Loucy (cell line): Measurements from ENCODE around the gene PARVB.

Source experiments
- H2AFZ ChIP-seq: fragments of 200-600 bp; sonication (generic); 2 replicates; pipeline ENCODE4 v1.6.0; 2016; ENCODE audit warnings: antibody characterized with exemption, mild to moderate bottlenecking, low read length, moderate library complexity
- H3F3A ChIP-seq: fragments of 200-600 bp; 2 replicates; pipeline ENCODE4 v1.6.0; 2016; ENCODE audit warnings: antibody characterized with exemption, low read depth, mild to moderate bottlenecking
- H3K27me3 ChIP-seq: fragments of 200-600 bp; sonication (generic); 2 replicates; pipeline ENCODE4 v1.6.1; 2014; ENCODE audit warnings: low read length, mild to moderate bottlenecking; ENCODE audit not compliant: insufficient read depth, poor library complexity, severe bottlenecking
- H3K36me3 ChIP-seq: fragments of 200-600 bp; sonication (generic); 2 replicates; pipeline ENCODE4 v1.6.1; 2016; ENCODE audit warnings: low read length; ENCODE audit not compliant: insufficient read depth
- H3K4me1 ChIP-seq: fragments of 200-600 bp; sonication (generic); 2 replicates; pipeline ENCODE4 v1.5.1; 2014; ENCODE audit warnings: low read length, mild to moderate bottlenecking; ENCODE audit not compliant: insufficient read depth, poor library complexity, severe bottlenecking
- H3K4me2 ChIP-seq: fragments of 200-600 bp; sonication (generic); 2 replicates; pipeline ENCODE4 v1.6.0; 2014; ENCODE audit warnings: antibody characterized with exemption, low read length, low read depth, mild to moderate bottlenecking; ENCODE audit not compliant: poor library complexity, severe bottlenecking
- H3K4me3 ChIP-seq: fragments of 200-600 bp; sonication (generic); 2 replicates; pipeline ENCODE4 v1.5.1; 2014; ENCODE audit warnings: low read length, mild to moderate bottlenecking, mixed read lengths; ENCODE audit not compliant: poor library complexity, severe bottlenecking
- H3K79me2 ChIP-seq: fragments of 200-600 bp; sonication (generic); 2 replicates; pipeline ENCODE4 v1.6.1; 2014; ENCODE audit warnings: low read length; ENCODE audit not compliant: insufficient read depth
- H3K9ac ChIP-seq: fragments of 200-600 bp; sonication (generic); 2 replicates; pipeline ENCODE4 v1.6.0; 2014; ENCODE audit warnings: mild to moderate bottlenecking, low read depth, low read length, moderate library complexity; ENCODE audit not compliant: poor library complexity, severe bottlenecking
- H3K9me2 ChIP-seq: fragments of 200-600 bp; sonication (generic); replicated peaks from 2 replicates; pipeline ENCODE4 v1.6.1; 2016; ENCODE audit warnings: low read depth, low read length, mixed read lengths
- H3K9me3 ChIP-seq: fragments of 200-600 bp; sonication (generic); 2 replicates; pipeline ENCODE4 v1.6.1; 2014; ENCODE audit warnings: mild to moderate bottlenecking, antibody characterized with exemption, low read length, low read depth; ENCODE audit not compliant: insufficient read depth
- H4K20me1 ChIP-seq: fragments of 200-600 bp; sonication (generic); 2 replicates; pipeline ENCODE4 v1.6.0; 2014; ENCODE audit warnings: antibody characterized with exemption, low read length, mild to moderate bottlenecking; ENCODE audit not compliant: insufficient read depth, poor library complexity, severe bottlenecking
- CTCF ChIP-seq: fragments of 200-600 bp; sonication (generic); conservative IDR thresholded peaks from 2 replicates; pipeline ENCODE4 v1.5.1; 2014; ENCODE audit warnings: mild to moderate bottlenecking, antibody characterized with exemption, low read length
- EZH2phosphoT487 ChIP-seq: fragments of 200-600 bp; IDR thresholded peaks from 2 replicates; pipeline ENCODE4 v1.6.1; 2018; ENCODE audit warnings: antibody characterized with exemption, mild to moderate bottlenecking, moderate library complexity, borderline replicate concordance

PARVB gene

GRCh38 chr22:44087089-44087430, 63.0 kb downstream of the PARVB start:
- Histone ChIP-seq H3K36me3 (no peaks in the 10 kb centered on the region), H3K4me2 (no peak overlapping the region), H2AFZ (no peak overlapping the region), H3K9me2 (no peaks in the 10 kb centered on the region), H3K79me2 (no peaks in the 10 kb centered on the region), H3K4me1 (no peaks in the 10 kb centered on the region), H3K4me3 (no peak overlapping the region), H3K9ac (no peak overlapping the region), H4K20me1 (no peaks in the 10 kb centered on the region), H3F3A (no peaks in the 10 kb centered on the region), H3K9me3 (no peaks in the 10 kb centered on the region), H3K27me3 (no peaks in the 10 kb centered on the region)
- no peak for TF ChIP-seq EZH2phosphoT487
- TF ChIP-seq CTCF: no peak

- Histone ChIP-seq H3K9ac (no peak overlapping the region), H4K20me1 (no peaks in the 10 kb centered on the region), H3K79me2 (no peaks in the 10 kb centered on the region), H3K36me3 (no peaks in the 10 kb centered on the region), H3K27me3 (no peaks in the 10 kb centered on the region), H3K4me1 (no peaks in the 10 kb centered on the region), H3K4me3 (no peak overlapping the region), H3F3A (no peaks in the 10 kb centered on the region), H3K4me2 (no peak overlapping the region), H3K9me2 (no peaks in the 10 kb centered on the region), H2AFZ (no peak overlapping the region), H3K9me3 (no peaks in the 10 kb centered on the region)
- TF ChIP-seq CTCF (no peak), EZH2phosphoT487 (no peak)
Observed at GRCh38 chr22:44088976-44089570, 65.0 kb downstream of the PARVB start.

GRCh38 chr22:44089717-44090570, 65.8 kb downstream of the PARVB start:
- Histone ChIP-seq H3K4me1 (no peaks in the 10 kb centered on the region), H3K4me2 (no peak overlapping the region), H3K9me2 (no peaks in the 10 kb centered on the region), H2AFZ (no peak overlapping the region), H4K20me1 (no peaks in the 10 kb centered on the region), H3K27me3 (no peaks in the 10 kb centered on the region), H3K9me3 (no peaks in the 10 kb centered on the region), H3K36me3 (no peaks in the 10 kb centered on the region; the same call in 1 of the 2 replicates), H3K9ac (no peak overlapping the region), H3K79me2 (no peaks in the 10 kb centered on the region), H3F3A (no peaks in the 10 kb centered on the region), H3K4me3 (no peak overlapping the region)
- TF ChIP-seq CTCF: no peak
- no peak for TF ChIP-seq EZH2phosphoT487
